ENCODE data around the gene CYP2D6.
"Not testable (repeated sequence)": the region's sequence is repeated elsewhere in the genome, so short reads cannot be mapped to it uniquely, and the experiment has no call there.

DNA sequence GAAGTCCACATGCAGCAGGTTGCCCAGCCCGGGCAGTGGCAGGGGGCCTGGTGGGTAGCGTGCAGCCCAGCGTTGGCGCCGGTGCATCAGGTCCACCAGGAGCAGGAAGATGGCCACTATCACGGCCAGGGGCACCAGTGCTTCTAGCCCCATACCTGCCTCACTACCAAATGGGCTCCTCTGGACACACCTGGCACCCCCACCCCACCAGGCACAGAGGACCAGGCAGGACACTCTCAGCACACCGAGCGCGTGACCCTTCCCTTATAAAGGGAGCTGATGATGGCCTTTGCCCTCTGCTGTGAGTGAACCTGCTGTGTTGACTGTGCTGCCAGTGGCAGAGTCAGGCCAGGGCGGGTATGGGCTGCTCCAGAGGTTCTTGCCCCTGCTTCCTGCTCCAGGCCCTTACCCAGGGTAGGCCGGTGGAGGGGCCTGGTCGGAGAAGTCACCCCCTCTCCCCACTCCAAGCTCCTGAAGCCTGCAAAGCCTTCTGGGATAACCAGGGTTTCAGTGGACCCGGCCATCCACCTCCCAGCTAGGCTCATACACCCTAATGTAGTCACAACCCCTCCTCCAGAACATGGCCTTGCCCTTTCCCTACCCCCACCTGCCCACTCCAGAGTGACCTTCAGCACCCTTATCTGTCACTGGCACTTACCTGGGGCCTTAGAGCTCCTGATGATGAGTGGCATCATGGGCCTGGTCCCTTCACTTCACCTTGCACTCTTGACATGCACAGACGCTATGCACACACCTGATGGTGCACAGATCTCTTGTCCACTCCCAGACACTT, at the start of gene CYP2D6:
- not testable (repeated sequence) for TF ChIP-seq POLR2A (IDR thresholded peaks at IDR 0.05)
- TF ChIP-seq, protein P1, sequence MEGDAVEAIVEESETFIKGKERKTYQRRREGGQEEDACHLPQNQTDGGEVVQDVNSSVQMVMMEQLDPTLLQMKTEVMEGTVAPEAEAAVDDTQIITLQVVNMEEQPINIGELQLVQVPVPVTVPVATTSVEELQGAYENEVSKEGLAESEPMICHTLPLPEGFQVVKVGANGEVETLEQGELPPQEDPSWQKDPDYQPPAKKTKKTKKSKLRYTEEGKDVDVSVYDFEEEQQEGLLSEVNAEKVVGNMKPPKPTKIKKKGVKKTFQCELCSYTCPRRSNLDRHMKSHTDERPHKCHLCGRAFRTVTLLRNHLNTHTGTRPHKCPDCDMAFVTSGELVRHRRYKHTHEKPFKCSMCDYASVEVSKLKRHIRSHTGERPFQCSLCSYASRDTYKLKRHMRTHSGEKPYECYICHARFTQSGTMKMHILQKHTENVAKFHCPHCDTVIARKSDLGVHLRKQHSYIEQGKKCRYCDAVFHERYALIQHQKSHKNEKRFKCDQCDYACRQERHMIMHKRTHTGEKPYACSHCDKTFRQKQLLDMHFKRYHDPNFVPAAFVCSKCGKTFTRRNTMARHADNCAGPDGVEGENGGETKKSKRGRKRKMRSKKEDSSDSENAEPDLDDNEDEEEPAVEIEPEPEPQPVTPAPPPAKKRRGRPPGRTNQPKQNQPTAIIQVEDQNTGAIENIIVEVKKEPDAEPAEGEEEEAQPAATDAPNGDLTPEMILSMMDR (IDR thresholded peaks at IDR 0.05) = not testable (repeated sequence)

All from esophagus squamous epithelium (tissue), 4 donors.